ENCODE data around the gene SPTAN1.
"Not testable (repeated sequence)": the region's sequence is repeated elsewhere in the genome, so short reads cannot be mapped to it uniquely, and the experiment has no call there.

Gene SPTAN1

DNA sequence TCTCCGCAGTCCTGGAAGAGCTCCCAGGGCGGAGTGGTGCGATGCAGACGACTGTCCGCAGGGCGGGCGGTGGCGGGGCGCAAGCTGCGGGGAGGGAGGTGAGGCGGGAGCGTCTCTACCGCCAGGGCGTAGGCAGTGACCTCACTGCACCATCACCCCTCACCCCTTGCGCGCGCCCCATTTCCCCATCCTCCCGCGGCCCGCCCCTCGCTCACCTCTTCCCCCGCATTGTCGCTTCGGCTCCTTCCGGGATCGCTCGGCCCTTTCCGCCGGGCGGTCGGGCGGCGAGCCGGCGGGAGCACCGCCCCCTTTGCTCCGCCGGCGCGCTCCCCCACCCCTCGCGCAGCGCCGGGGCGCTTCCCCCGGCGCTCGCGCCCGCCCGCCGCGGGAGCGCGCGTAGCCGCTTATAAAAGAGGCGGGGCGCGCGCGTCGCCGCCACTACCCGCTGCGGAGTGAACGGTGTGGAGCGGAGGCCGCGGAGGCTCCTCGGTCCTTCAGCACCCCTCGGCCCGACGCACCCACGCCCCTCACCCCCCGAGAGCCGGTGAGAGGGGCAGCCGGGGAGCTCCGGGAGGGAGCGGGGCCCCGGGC, at the start of gene SPTAN1:
SPTAN1 (plus strand) TSS at position 435 of the 591 bp plus-strand sequence. CDS start 14,154 bp downstream, outside the sequence.
- peak; percentile 76 to 96 (median 86) for DNase-seq

- DNase-seq: not testable (repeated sequence)
These were observed 49.0 kb upstream of the SPTAN1 start for GRCh38 chr9:128503415-128503825.

GRCh38 chr9:128503870-128504269, 48.5 kb upstream of the SPTAN1 start:
- no peak for DNase-seq

DNA sequence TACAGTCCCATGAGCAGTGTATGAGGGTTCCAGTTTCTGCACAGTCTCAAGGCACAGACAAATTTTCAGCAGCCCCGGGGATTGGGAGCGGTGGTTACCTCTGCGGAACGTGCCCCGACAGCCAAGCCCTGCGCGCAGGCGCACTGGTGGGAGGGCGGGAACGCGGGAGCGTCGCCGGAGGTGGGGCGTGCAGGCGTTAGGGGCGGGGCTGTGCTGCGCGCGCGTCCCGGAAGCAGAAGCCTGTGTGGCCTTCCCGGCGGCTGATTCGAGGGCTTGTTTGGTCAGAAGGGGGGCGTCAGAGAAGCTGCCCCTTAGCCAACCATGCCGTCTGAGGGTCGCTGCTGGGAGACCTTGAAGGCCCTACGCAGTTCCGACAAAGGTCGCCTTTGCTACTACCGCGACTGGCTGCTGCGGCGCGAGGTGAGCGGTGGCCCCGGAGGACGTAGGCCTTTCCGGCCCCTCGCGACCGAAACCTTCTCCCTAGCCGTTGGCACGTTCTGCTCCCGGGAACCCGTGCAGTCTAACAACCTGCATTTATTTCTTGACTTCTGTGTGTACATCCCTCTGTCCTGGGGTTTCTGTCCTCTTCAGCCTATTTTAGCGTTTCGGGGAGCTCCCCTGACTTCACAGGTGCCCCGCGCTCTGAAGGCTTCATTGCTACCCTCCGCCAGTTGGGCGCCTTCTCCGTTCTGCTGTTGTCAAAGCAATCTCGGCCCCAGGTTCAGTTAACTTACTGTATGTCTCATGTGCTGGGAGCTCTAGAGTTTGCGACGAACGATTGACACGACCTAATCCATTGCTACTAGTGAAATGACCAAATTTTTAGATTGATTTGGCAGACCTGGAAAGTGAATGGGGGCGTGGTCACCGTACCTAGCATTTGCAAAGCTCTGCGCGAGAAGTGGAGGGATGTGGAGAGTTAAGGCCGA, 47.6 kb upstream of the SPTAN1 start, which contains the start of gene GLE1:
GLE1 (plus strand) TSS at position 235 of the 929 bp plus-strand sequence; CDS start at position 322, 87 bp downstream.
- DNase-seq: peak; percentile 91 to 98 (median 94)

DNA sequence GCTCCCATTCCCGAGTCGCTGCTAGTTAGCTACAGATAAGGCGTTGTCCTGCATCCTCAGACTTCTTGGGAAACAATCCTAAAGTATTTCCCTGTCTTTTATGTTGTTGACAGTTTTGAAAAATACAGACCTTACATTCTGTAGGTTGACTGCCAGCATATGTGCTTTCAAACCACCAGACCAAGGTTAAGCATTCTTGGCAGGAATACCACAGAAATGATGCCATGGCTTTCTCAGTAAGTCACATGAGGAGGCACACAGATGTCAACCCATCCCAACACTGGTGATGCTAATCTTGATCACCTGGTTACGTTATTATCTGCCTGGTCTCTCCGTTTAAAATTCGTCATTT, 47.0 kb upstream of the SPTAN1 start:
- DNase-seq: no peak

DNA sequence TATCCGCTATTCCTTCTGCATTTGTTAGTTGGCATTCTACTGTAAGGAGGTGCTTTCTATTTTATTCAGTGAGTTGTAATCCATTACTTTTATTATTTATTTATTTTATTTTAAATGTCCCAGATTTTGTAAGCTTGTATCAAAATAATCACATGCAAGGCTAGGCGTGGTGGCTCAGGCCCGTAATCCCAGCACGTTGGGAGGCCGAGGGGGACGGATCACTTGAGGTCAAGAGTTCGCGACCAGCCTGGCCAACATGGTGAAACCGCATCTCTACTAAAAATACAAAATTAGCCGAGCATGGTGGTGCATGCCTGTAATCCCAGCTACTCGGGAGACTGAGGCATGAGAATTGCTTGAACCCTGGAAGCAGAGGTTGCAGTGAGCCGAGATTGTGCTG, 46.5 kb upstream of the SPTAN1 start:
- not testable (repeated sequence) for DNase-seq

GRCh38 chr9:128512820-128513219, 39.6 kb upstream of the SPTAN1 start:
- DNase-seq: no peak

- no peak for DNase-seq
These were observed 30.4 kb upstream of the SPTAN1 start for GRCh38 chr9:128521956-128522355.

GRCh38 chr9:128523199-128523925, 29.0 kb upstream of the SPTAN1 start:
- DNase-seq: no peak

- no peak for DNase-seq
These were observed 25.7 kb upstream of the SPTAN1 start for GRCh38 chr9:128526720-128527119.

DNA sequence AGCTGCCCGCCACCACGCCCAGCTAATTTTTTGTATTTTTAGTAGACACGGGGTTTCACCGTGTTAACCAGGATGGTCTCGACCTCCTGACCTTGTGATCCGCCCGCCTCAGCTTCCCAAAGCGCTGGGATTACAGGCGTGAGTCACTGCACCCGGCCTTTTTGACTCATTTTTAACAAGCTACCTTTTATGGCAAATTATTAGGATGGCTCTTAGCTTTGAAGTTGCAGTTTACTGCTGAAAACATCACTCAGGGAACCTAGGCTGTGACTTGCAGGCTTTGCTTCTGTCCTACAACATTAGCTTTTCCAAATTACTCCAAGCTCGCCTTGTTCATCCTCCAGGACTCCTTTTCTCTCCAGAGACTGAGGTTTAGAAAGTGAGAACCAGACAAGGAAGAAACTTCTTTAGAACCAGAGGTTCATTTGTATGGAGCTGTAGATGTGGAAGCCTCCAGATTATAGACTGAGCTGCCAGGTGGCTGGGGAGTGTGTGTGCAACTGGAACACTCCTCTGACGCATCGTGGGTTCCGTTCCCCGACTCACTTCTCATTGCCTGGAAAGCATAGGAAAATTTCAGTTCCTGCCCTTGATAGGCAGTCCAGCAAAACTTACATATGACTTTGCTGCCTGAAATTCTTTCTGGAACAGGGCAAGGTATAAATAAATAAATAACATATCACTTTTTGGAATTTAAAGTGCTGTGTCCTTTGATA, 23.8 kb upstream of the SPTAN1 start:
- DNase-seq: no peak

- no peak for DNase-seq
These were observed 23.2 kb upstream of the SPTAN1 start for GRCh38 chr9:128529191-128529590.

DNA sequence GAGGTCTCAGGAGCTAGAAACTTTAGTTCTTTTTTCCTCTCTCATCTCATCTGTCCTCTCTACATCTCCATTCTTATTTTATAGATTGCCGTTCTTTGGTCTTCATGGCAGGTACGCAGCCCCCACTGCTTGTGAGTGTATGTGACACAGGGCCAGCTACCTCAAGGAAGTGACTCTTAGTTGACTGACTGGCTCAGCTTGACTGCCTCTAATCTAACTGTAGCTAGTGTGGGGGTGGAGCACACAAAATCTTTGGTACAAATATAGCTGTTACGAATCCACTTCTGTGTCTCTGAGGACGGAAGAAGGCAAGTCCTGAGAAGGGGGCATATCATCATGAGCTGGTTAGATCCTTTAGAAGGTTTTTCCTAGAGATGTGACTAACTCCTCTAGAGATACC, 19.8 kb upstream of the SPTAN1 start:
- DNase-seq: no peak

GRCh38 chr9:128540634-128541360, 11.6 kb upstream of the SPTAN1 start:
- DNase-seq: no peak

DNA sequence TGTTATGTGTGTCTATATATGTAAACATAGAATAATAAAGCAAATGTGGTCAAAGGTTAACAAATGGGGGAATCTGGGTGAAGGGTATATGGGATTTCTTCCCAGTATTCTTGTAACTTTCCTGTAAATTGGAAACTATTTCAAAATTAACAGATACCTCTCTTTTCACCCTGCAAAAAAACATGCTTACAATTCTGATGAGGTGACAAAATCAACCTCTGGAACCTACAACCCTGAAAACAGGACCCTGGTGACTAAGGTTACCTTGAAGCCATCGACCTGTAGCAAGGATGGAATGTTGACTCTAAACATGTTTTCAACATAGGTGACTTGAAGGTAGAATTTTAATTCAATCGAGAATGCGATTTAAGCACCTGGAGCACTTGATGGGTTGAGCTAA, 5.9 kb upstream of the SPTAN1 start:
- DNase-seq: no peak

DNA sequence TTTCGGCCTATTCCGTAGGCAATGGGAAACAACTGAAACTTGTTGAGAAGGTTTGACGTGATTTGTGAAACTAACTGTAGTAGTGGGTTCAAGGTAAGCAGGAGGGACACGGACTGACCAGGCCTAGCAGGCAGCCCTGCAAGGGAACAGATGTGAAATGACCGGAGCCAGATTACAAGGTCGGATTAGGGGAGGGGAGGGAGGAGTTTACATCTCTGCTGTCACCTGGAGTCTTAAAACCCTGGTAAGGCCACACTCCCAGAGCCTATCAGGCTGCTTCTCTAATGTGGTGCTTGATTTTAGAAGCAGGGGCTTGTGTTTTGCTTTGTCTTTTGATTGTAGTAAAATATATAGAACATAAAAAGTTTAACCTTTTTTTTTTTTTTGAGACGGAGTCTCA, 3.5 kb upstream of the SPTAN1 start:
- no peak for DNase-seq

GRCh38 chr9:128550226-128550625, 2.2 kb upstream of the SPTAN1 start:
- DNase-seq: no peak

GRCh38 chr9:128550770-128551656, 1.4 kb upstream of the SPTAN1 start:
- DNase-seq: no peak

DNA sequence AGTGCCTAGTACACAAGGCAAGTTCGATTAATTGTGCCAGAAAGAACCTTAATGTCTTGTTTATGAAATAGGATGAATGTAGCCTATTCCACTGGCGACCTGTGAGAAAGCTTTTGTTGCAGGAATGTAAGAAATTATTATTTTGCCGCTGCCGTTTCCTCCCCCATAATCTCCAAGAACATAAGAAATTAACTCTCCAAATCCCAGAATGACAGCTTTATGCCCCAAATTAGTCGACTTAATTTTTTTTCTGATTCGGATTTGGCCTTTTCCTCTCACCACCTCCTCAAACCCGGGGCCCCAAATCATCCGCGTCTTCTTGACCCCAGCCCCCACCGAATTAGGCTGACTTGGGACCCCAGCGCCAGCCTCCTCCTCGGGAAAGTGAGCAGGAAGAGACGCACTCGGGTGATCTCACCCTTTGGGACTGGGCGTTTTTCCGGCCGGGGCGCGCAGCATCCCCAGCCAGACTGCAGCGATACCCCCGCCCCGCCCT, 682 bp upstream of the SPTAN1 start:
- DNase-seq: no peak

- peak in 1 of 4 experiments; percentile 58 for DNase-seq
These were observed 505 bp downstream of the SPTAN1 start for GRCh38 chr9:128552744-128553440.

Measured in activated naive CD4-positive, alpha-beta T cell (primary cell).